ENCODE data around the gene CR1. TPM values are rescaled to one million over a fixed set of nuclear protein-coding genes. Genes with fewer than 3 reads are reported as not detected.
"Not testable (repeated sequence)": the region's sequence is repeated elsewhere in the genome, so short reads cannot be mapped to it uniquely, and the experiment has no call there.

Gene CR1
- total and polyA plus RNA-seq, 9 of the 15 experiments (the other 6 are each of a cell fraction or from before 2014, with no cell fraction given), result 0.07 to 0.47 (median 0.18) TPM

- intact Hi-C loops (cut with micrococcal nuclease); H3K79me2 ChIP-seq (ENCODE audit: control insufficient read depth, insufficient read depth, low read length); H3K9me1 ChIP-seq (ENCODE audit: control insufficient read depth, insufficient read depth, low read length); BruUV-seq (replicated peaks); H3K9me3 ChIP-seq (replicated peaks; ENCODE audit: control insufficient read depth, insufficient read depth, low read depth, low read length); CTCF ChIA-PET (ENCODE audit: low intra/inter-chr PET ratio); H3K4me3 ChIP-seq; H3K4me2 ChIP-seq (ENCODE audit: insufficient read depth, low read length); in situ Hi-C loops (cut with MboI); H4K20me1 ChIP-seq (replicated peaks; ENCODE audit: control insufficient read depth, insufficient read depth, low read length); DNase-seq (ENCODE audit: extremely low read depth in 1 of 4, low spot score in 3 of 4); H3K27me3 ChIP-seq (ENCODE audit: control insufficient read depth in 2 of 2, insufficient read depth in 2 of 2, low read length in 2 of 2); H3K9ac ChIP-seq (ENCODE audit: insufficient read depth in 1 of 2, low read depth in 2 of 2, low read length in 2 of 2); H3K27ac ChIP-seq (ENCODE audit: extremely low read depth, low read depth, low read length); FAIRE-seq; H3K36me3 ChIP-seq (ENCODE audit: control insufficient read depth, insufficient read depth, low read length): not testable (repeated sequence)
- TF ChIP-seq E2F6 (IDR thresholded peaks at IDR 0.05; ENCODE audit: borderline replicate concordance in 1 of 2, extremely low read depth in 1 of 2, insufficient read depth in 1 of 2, insufficient read length in 1 of 2, low read depth in 1 of 2, low read length in 1 of 2, poor library complexity in 1 of 2, severe bottlenecking in 1 of 2) (peak in 1 of 2 experiments; percentile 51), MGA (IDR thresholded peaks at IDR 0.05) (0 out of 2 replicates have a peak, but pooled peaks have one; percentile 12)
- H3K4me1 ChIP-seq (replicated peaks in 1 of 2; ENCODE audit: control insufficient read depth in 2 of 2, insufficient read depth in 2 of 2, low read length in 2 of 2), result peaks cover 0 to 18% of the 10 kb centered on the region in 2 experiments; a peak in 3 of 5 replicates
- H2AFZ ChIP-seq (ENCODE audit: low read depth, low read length), result peak overlapping the region; percentile 69
- peak; percentile 70 for ATAC-seq
- POLR2A ChIA-PET, result interaction anchor here (1.4 to 2.9 kb wide), 2 partner anchors 7 to 11 kb away, joined by 3 to 13 read pairs; no protein-coding TSS in a partner anchor
- 45% methylated on average over 5 of the region's 5 CpGs for WGBS (ENCODE audit: insufficient coverage, low coverage, missing lambda C conversion rate)
Observed at GRCh38 chr1:207639362-207639761, 143.4 kb downstream of the CR1 start.
